Osteocyte (in vitro differentiated cells): ENCODE data around the gene CD9. TPM values are rescaled to one million over a fixed set of nuclear protein-coding genes. Genes with fewer than 3 reads are reported as not detected.

Experiments used
- DNase-seq: peaks from one replicate; pipeline ENCODE4 v3.0.0; 2021; ENCODE audit warnings: mixed read lengths; ENCODE audit not compliant: unreplicated experiment; ENCODE audit errors: extremely low spot score
- H3K27ac Mint-ChIP-seq: one replicate; pipeline ENCODE4 v1.8.0; 2021; ENCODE audit warnings: mild to moderate bottlenecking, mixed read lengths; ENCODE audit not compliant: unreplicated experiment
- H3K27me3 Mint-ChIP-seq: one replicate; pipeline ENCODE4 v1.8.0; 2021; ENCODE audit warnings: mixed read lengths; ENCODE audit not compliant: unreplicated experiment
- H3K36me3 Mint-ChIP-seq: one replicate; pipeline ENCODE4 v1.8.0; 2021; ENCODE audit warnings: mixed read lengths; ENCODE audit not compliant: unreplicated experiment
- H3K4me1 Mint-ChIP-seq: one replicate; pipeline ENCODE4 v1.8.0; 2021; ENCODE audit warnings: mixed read lengths; ENCODE audit not compliant: unreplicated experiment
- H3K4me3 Mint-ChIP-seq: one replicate; pipeline ENCODE4 v1.8.0; 2021; ENCODE audit warnings: mild to moderate bottlenecking, moderate library complexity, mixed read lengths; ENCODE audit not compliant: unreplicated experiment
- H3K9me3 Mint-ChIP-seq: one replicate; pipeline ENCODE4 v1.8.0; 2021; ENCODE audit warnings: mixed read lengths; ENCODE audit not compliant: unreplicated experiment
- total RNA-seq: library from RNA; stranded (reverse); gene quantifications from 2 replicates; pipeline ENCODE4 v1.2.1, GENCODE V29; 2021
- TF ChIP-seq, protein P1 (sequence below): fragments of 200-600 bp; sonication (generic); IDR thresholded peaks from 2 replicates; pipeline ENCODE4 v1.5.0; 2021; ENCODE audit warnings: antibody characterized with exemption, mild to moderate bottlenecking, moderate library complexity

Gene CD9
- total RNA-seq, 1 donor from 2014 or later, result 77.1 TPM

DNA sequence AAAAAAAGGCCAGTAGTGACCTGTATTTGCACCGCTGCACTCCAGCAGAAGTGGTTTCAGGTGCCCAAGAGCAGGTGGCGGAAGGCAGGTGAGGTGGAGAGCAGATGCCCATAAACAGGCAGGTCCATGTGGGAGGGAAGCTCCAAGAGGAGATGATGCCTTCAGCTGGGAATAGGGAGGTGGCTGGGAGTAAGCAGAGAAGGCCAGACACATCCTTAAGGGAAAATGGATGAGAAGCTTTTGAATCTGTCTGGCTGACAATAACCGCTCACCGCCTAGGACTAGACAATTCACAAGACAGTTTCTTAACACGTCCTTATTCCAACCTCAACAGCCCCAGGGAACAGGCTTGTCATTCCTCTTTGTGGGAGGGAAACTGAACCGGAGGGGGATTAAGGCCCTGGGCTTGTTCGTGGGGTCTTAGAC lies 66.4 kb downstream of the CD9 start:
- Mint-ChIP-seq H3K36me3 (no peaks in the 10 kb centered on the region), H3K27me3 (no peaks in the 10 kb centered on the region), H3K27ac (peak overlapping the region; percentile 80), H3K9me3 (no peaks in the 10 kb centered on the region), H3K4me1 (peaks cover 38% of the 10 kb centered on the region), H3K4me3 (no peak overlapping the region)
- TF ChIP-seq, protein P1, sequence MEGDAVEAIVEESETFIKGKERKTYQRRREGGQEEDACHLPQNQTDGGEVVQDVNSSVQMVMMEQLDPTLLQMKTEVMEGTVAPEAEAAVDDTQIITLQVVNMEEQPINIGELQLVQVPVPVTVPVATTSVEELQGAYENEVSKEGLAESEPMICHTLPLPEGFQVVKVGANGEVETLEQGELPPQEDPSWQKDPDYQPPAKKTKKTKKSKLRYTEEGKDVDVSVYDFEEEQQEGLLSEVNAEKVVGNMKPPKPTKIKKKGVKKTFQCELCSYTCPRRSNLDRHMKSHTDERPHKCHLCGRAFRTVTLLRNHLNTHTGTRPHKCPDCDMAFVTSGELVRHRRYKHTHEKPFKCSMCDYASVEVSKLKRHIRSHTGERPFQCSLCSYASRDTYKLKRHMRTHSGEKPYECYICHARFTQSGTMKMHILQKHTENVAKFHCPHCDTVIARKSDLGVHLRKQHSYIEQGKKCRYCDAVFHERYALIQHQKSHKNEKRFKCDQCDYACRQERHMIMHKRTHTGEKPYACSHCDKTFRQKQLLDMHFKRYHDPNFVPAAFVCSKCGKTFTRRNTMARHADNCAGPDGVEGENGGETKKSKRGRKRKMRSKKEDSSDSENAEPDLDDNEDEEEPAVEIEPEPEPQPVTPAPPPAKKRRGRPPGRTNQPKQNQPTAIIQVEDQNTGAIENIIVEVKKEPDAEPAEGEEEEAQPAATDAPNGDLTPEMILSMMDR, result no peak
- DNase-seq, result no peak

DNA sequence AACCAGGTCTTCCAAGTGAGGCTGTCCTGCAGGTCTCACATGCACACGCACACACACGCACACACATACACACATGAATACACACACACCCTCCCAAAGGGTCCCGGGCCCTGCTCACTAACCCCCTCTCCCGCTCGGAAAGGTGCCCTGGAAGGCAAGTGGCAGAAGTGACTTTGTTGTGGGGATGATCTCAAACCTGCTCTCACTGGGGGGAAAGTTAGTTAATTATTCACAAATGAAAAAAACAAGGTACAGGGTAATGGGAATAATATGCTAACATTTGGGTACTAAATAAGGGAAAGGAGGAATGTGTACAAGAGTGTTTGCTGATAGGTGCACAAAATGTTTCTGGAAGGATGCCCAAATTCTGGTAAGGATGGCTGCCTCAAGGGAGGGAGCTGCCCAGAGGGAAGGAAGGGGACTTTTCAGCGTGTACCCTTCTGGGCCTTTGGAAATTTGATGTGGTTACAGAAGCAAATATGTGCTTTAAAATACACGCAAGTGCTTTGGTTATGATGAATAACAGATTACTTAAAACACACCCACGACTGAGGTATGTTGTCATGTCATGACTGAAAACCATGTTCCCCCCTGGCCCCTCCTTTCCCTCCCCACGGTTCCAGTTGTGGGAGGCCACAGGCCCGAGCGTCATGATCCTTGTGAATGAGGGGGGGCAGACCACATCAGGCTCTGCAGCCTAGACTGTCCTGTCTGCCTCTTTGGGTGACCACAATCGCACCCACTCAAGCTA lies 66.9 kb downstream of the CD9 start:
- Mint-ChIP-seq H3K4me3 (no peak overlapping the region), H3K27me3 (no peaks in the 10 kb centered on the region), H3K27ac (peak overlapping the region; percentile 80), H3K4me1 (peaks cover 38% of the 10 kb centered on the region), H3K9me3 (no peaks in the 10 kb centered on the region), H3K36me3 (no peaks in the 10 kb centered on the region)
- no peak for DNase-seq
- TF ChIP-seq, protein P1, result no peak

DNA sequence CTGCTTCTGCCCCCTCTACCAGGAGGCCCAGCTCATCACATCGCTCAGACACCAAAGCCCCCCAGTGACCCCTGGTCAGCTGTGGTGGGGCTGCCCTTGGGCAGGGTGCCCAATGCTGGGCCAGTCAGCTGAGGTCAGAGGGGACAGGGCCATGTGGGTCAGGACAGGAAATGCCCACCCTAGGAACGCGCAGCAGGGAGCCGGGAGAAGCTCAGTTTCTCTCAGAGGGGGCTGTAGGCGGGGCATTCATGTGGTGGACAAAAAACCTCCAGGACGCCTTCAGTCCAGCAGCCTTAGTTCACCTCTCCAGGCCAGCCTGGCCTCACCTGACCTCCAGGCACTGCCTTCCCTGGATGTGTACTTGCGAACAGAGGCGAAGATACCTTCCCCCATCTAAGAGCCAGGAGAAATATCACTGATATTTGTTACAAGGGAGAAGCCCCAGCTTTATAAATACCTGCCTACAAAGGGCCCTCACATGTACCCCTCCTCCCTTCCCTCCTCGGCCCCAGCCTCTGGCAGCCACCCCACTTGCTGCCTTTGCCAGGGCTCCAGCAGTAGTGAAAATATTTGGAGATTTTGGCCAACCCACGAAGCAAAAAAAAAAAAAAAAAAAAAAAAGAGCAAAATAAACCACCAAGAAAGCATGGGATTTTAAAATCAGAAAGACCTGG lies 68.4 kb downstream of the CD9 start:
- DNase-seq, result no peak
- peaks cover 38% of the 10 kb centered on the region for H3K4me1 Mint-ChIP-seq
- H3K27me3 Mint-ChIP-seq, result no peaks in the 10 kb centered on the region
- TF ChIP-seq, protein P1, result no peak
- H3K9me3 Mint-ChIP-seq, result no peaks in the 10 kb centered on the region
- no peak overlapping the region for H3K27ac Mint-ChIP-seq
- H3K4me3 Mint-ChIP-seq, result no peak overlapping the region
- no peaks in the 10 kb centered on the region for H3K36me3 Mint-ChIP-seq

DNA sequence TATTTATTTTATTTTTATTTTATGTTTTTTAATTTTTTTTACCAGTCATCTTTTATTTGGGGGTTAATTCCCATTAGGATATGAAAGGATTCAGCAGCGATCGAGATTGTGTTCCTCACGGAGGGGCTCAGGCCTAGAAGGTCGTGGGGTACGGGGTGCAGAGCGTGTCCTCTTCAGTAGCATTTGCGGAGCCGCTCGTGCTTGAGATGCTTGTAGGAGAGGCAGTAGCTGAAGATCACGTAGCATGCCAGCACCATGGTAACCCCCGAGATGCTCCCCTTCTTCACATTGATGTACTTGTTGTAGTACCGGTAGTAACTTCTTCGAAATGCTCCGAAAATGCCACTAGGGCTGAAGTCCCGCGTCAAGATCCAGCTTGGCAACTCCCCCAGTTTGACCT lies 69.8 kb downstream of the CD9 start:
- no peaks in the 10 kb centered on the region for H3K9me3 Mint-ChIP-seq
- H3K4me3 Mint-ChIP-seq, result no peak overlapping the region
- peaks cover 27% of the 10 kb centered on the region for H3K4me1 Mint-ChIP-seq
- no peaks in the 10 kb centered on the region for H3K36me3 Mint-ChIP-seq
- no peak overlapping the region for H3K27ac Mint-ChIP-seq
- DNase-seq, result no peak
- TF ChIP-seq, protein P1, result no peak
- no peaks in the 10 kb centered on the region for H3K27me3 Mint-ChIP-seq

DNA sequence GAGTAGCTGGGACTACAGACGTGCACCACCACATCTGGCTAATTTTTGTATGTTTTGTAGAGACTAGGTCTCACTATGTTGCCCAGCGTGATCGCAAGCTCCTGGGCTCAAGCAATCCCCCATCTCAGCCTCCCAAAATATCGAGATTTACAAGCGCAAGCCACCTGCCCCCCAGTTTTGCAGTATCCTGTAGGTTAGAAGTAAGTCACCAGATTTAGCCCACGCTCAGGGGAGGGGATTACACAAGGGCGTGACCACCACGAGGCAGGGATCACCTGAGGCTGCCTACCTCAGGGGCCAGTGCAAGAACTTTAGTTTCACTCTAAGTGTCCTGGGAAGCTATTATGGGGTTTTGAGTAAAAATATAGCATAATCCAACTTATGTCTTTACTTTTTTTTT lies 71.1 kb downstream of the CD9 start:
- TF ChIP-seq, protein P1, result no peak
- no peak overlapping the region for H3K27ac Mint-ChIP-seq
- no peaks in the 10 kb centered on the region for H3K36me3 Mint-ChIP-seq
- no peak for DNase-seq
- H3K4me3 Mint-ChIP-seq, result no peak overlapping the region
- no peaks in the 10 kb centered on the region for H3K9me3 Mint-ChIP-seq
- H3K4me1 Mint-ChIP-seq, result peaks cover 25% of the 10 kb centered on the region
- no peaks in the 10 kb centered on the region for H3K27me3 Mint-ChIP-seq
